B cell (primary cell): ENCODE data around the gene BCAS4.

Source experiments
- EZH2 ChIP-seq: IDR thresholded peaks from 2 replicates; pipeline ENCODE4 v1.6.1; 2012; ENCODE audit warnings: borderline replicate concordance, low read depth, mild to moderate bottlenecking, moderate library complexity, low read length; ENCODE audit not compliant: insufficient read depth, poor library complexity, severe bottlenecking
- TF ChIP-seq, protein P1 (sequence below): fragments of 200-600 bp; IDR thresholded peaks from one replicate; pipeline ENCODE4 v1.8.0; 2022; ENCODE audit warnings: antibody characterized with exemption, mild to moderate bottlenecking

DNA sequence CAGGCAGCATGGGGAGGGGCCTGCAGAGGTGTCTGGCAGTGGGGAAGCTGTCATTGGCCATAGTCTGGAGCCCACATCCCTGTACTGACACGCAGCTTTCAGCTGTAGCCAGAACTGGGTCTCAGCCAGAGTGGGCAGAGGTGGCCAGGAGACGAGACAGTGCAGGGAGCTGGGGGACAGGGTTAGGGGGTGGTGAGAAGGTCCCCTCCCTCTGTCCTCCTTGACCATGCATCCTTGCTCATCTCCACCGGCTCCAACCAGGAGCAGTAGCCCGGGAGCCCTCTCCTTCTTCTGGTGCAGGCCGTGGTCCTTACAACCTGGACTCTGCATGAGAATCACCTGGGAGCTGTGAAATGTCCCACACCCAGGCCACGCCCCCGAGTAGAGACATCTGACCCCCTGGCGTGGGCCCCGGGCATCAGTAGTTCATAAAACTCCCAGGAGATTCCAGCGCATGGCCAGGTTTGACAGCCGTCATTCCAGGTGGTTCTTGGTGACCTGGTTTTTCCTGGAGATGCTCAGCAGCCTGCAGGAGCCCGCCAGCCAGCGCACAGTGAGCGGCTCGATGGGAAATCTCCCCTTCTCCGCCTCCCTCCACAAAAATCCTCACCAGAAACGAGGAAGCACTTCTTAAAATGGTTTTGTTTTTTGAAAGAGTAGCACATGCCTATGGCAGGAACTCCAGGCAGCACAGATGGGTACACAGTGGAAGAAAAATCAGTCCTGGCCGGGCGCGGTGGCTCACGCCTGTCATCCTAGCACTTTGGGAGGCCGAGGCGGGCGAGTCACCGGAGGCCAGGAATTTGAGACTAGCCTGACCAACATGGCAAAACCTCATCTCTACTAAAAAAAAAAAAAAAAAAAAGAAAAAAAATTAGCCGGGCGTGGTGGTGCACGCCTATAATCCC lies 80.2 kb downstream of the BCAS4 start:
- TF ChIP-seq, protein P1, sequence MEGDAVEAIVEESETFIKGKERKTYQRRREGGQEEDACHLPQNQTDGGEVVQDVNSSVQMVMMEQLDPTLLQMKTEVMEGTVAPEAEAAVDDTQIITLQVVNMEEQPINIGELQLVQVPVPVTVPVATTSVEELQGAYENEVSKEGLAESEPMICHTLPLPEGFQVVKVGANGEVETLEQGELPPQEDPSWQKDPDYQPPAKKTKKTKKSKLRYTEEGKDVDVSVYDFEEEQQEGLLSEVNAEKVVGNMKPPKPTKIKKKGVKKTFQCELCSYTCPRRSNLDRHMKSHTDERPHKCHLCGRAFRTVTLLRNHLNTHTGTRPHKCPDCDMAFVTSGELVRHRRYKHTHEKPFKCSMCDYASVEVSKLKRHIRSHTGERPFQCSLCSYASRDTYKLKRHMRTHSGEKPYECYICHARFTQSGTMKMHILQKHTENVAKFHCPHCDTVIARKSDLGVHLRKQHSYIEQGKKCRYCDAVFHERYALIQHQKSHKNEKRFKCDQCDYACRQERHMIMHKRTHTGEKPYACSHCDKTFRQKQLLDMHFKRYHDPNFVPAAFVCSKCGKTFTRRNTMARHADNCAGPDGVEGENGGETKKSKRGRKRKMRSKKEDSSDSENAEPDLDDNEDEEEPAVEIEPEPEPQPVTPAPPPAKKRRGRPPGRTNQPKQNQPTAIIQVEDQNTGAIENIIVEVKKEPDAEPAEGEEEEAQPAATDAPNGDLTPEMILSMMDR = no peak
- TF ChIP-seq EZH2 = no peak
